Transverse colon (tissue), 4 donors: ENCODE measurements around the gene PNMA8B. TPM values are rescaled to one million over a fixed set of nuclear protein-coding genes. Genes with fewer than 3 reads are reported as not detected.

Source experiments
- DNase-seq: peaks from one replicate; pipeline ENCODE4 v3.0.0-alpha.2; 2019
- H3K27ac ChIP-seq, 4 donors: fragments of 200-600 bp; sonication (generic); 2 replicates each; pipeline ENCODE4 v1.5.1; 2016 to 2018; ENCODE audit warnings: inconsistent platforms in 4 of 4
- H3K27me3 ChIP-seq: fragments of 200-600 bp; sonication (generic); 2 replicates; pipeline ENCODE4 v1.5.1; 2017; ENCODE audit warnings: inconsistent platforms
- H3K36me3 ChIP-seq, 4 donors: fragments of 200-600 bp; sonication (generic); 2 replicates each; pipeline ENCODE4 v1.5.1; 2017 to 2019; ENCODE audit warnings: inconsistent platforms in 4 of 4
- H3K4me1 ChIP-seq, 4 donors: fragments of 200-600 bp; sonication (generic); 2 replicates each; pipeline ENCODE4 v1.5.1; 2017 to 2020; ENCODE audit warnings: inconsistent platforms in 4 of 4
- H3K4me3 ChIP-seq, 4 donors: fragments of 200-600 bp; sonication (generic); 1 replicate in 1 of 4; 2 replicates in 3 of 4; pipeline versions ENCODE4 v1.5.1 to v1.6.1; 2017 to 2019; ENCODE audit warnings: inconsistent platforms in 4 of 4
- H3K9me3 ChIP-seq, 2 donors: fragments of 200-600 bp; sonication (generic); 2 replicates each; pipeline ENCODE4 v1.5.1; 2017 to 2019; ENCODE audit warnings: inconsistent platforms in 2 of 2
- EP300 ChIP-seq: sonication (generic); formaldehyde crosslinking; IDR thresholded peaks from one replicate; pipeline ENCODE4 v1.6.1; 2017; ENCODE audit warnings: antibody characterized with exemption, low read depth
- POLR2A ChIP-seq: fragments of 450-650 bp; IDR thresholded peaks from one replicate; pipeline ENCODE4 v1.6.1; 2016; ENCODE audit warnings: antibody characterized with exemption, mild to moderate bottlenecking, moderate library complexity
- POLR2AphosphoS5 ChIP-seq, 3 donors: sonication (generic); formaldehyde crosslinking; IDR thresholded peaks; one replicate each; pipeline ENCODE4 v1.6.1; 2016; ENCODE audit warnings: antibody characterized with exemption in 3 of 3
- WGBS, 2 donors: methylation state at CpG; one replicate each; pipeline ENCODE4 v1.1.5; 2018; ENCODE audit warnings: low coverage in 1 of 2; 5-methylcytosine and 5-hydroxymethylcytosine counted together
- in situ Hi-C, 4 donors: fragments of 200-750 bp; cut with MboI; loops; one replicate each; pipeline versions ENCODE4 v1.15.0 to v1.15.1; 2017; ENCODE audit warnings: low sequenced_read_pairs in 3 of 4, low pct_ligation_motif_present in 1 of 4, low pct_unique_long_range_greater_than_20kb in 1 of 4
- intact Hi-C: fragments of 100-400 bp; cut with DNase I; formaldehyde crosslinking; loops from one replicate; pipeline ENCODE4 v1.15.1; 2023; ENCODE audit warnings: low total_unique reads
- total RNA-seq, 4 donors: library from RNA; depleted of rRNA; stranded (reverse); fragments of >200 nt; gene quantifications; one replicate each; pipeline ENCODE4 v1.1.0, GENCODE V29; 2016
- TF ChIP-seq, protein P1 (sequence below), 5 experiments: fragments of 200-600 bp in 3 of 5; fragments of 450-650 bp in 2 of 5; sonication (generic) in 3 of 5; IDR thresholded peaks; 1 replicate in 2 of 5; 2 replicates in 3 of 5; pipeline ENCODE4 v1.5.1; 2016 to 2017; ENCODE audit warnings: antibody characterized with exemption in 5 of 5, inconsistent platforms in 3 of 5, mild to moderate bottlenecking in 2 of 5, moderate library complexity in 1 of 5

PNMA8B gene
- total RNA-seq, 4 donors from 2014 or later = 0.27 to 0.80 (median 0.58) TPM

GRCh38 chr19:46482631-46483030 is 13.0 kb downstream of the PNMA8B start:
- in situ Hi-C loops (loop anchor here in 2 of 4 donors (10.0 to 25.0 kb wide), 3 partner anchors 78 to 198 kb away; partner anchors contain the start of gene HIF3A (in 1 of the 2)), intact Hi-C loops (no loop called here)
- peaks cover 54% of the 10 kb centered on the region for H3K27me3 ChIP-seq

GRCh38 chr19:46481947-46482346 is 13.7 kb downstream of the PNMA8B start:
- DNase-seq = no peak
- Histone ChIP-seq H3K27ac (peak overlapping the region; percentile 60 to 76 (median 72)), H3K9me3 (no peaks in the 10 kb centered on the region), H3K4me3 (no peak overlapping the region), H3K4me1 (peaks cover 0 to 12% (median 0%) of the 10 kb centered on the region in 4 donors), H3K36me3 (no peaks in the 10 kb centered on the region), H3K27me3 (peaks cover 50% of the 10 kb centered on the region)
- intact Hi-C loops = no loop called here
- in situ Hi-C loops = loop anchor here in 2 of 4 donors (10.0 to 25.0 kb wide), 3 partner anchors 77 to 197 kb away; partner anchors contain the start of gene HIF3A (in 1 of the 2)
- no peak for TF ChIP-seq POLR2A
- no peak for TF ChIP-seq POLR2AphosphoS5 (IDR thresholded peaks at IDR 0.05)
- WGBS, 2 donors = 46 to 49% methylated on average over 4 to 5 of the region's 5 CpGs

More at GRCh38 chr19:46482631-46483030, 13.0 kb downstream of the PNMA8B start:
- no peaks in the 10 kb centered on the region for H3K9me3 ChIP-seq
- TF ChIP-seq POLR2A = no peak
- no peak for TF ChIP-seq POLR2AphosphoS5 (IDR thresholded peaks at IDR 0.05)
- TF ChIP-seq EP300 = no peak
- TF ChIP-seq, protein P1, sequence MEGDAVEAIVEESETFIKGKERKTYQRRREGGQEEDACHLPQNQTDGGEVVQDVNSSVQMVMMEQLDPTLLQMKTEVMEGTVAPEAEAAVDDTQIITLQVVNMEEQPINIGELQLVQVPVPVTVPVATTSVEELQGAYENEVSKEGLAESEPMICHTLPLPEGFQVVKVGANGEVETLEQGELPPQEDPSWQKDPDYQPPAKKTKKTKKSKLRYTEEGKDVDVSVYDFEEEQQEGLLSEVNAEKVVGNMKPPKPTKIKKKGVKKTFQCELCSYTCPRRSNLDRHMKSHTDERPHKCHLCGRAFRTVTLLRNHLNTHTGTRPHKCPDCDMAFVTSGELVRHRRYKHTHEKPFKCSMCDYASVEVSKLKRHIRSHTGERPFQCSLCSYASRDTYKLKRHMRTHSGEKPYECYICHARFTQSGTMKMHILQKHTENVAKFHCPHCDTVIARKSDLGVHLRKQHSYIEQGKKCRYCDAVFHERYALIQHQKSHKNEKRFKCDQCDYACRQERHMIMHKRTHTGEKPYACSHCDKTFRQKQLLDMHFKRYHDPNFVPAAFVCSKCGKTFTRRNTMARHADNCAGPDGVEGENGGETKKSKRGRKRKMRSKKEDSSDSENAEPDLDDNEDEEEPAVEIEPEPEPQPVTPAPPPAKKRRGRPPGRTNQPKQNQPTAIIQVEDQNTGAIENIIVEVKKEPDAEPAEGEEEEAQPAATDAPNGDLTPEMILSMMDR (IDR thresholded peaks at IDR 0.05) = no peak
- no peaks in the 10 kb centered on the region for H3K36me3 ChIP-seq
- H3K27ac ChIP-seq = peak overlapping the region in 2 of 4 donors; percentile 60 to 76
- no peak overlapping the region for H3K4me3 ChIP-seq
- DNase-seq = no peak
- peaks cover 0 to 17% (median 4%) of the 10 kb centered on the region in 4 donors for H3K4me1 ChIP-seq
- WGBS, 2 donors = 40% methylated on average over 3 of the region's 3 CpGs; no CpG with 5 or more reads in 1 of the 2 donors

- no peak for DNase-seq
- Histone ChIP-seq H3K36me3 (no peaks in the 10 kb centered on the region), H3K27me3 (peaks cover 51% of the 10 kb centered on the region), H3K9me3 (no peaks in the 10 kb centered on the region), H3K27ac (peak overlapping the region; percentile 60 to 76 (median 72)), H3K4me3 (no peak overlapping the region), H3K4me1 (peaks cover 0 to 12% (median 0%) of the 10 kb centered on the region in 4 donors)
- no peak for TF ChIP-seq POLR2AphosphoS5 (IDR thresholded peaks at IDR 0.05)
- TF ChIP-seq, protein P1 (IDR thresholded peaks at IDR 0.05) = no peak
- no peak for TF ChIP-seq POLR2A
- no peak for TF ChIP-seq EP300
- in situ Hi-C loops (loop anchor here in 2 of 4 donors (10.0 to 25.0 kb wide), 3 partner anchors 77 to 197 kb away; partner anchors contain the start of gene HIF3A (in 1 of the 2)), intact Hi-C loops (no loop called here)
- 48 to 50% methylated on average over 15 to 16 of the region's 16 CpGs for WGBS, 2 donors
Observed at GRCh38 chr19:46481223-46481848, 14.3 kb downstream of the PNMA8B start.

- Histone ChIP-seq H3K27ac (peak overlapping the region; percentile 60 to 76 (median 72)), H3K4me3 (no peak overlapping the region), H3K4me1 (peaks cover 0 to 12% (median 0%) of the 10 kb centered on the region in 4 donors), H3K36me3 (no peaks in the 10 kb centered on the region), H3K27me3 (peaks cover 55% of the 10 kb centered on the region), H3K9me3 (no peaks in the 10 kb centered on the region)
- WGBS, 2 donors = 22 to 30% methylated on average over 2 to 12 of the region's 12 CpGs
- peak; percentile 22 for DNase-seq
- intact Hi-C loops = no loop called here
- in situ Hi-C loops = loop anchor here in 2 of 4 donors (10.0 to 25.0 kb wide), 3 partner anchors 76 to 196 kb away; partner anchors contain the start of gene HIF3A (in 1 of the 2)
- peak in 1 of 3 donors; percentile 3 for TF ChIP-seq POLR2AphosphoS5 (IDR thresholded peaks at IDR 0.05)
- no peak for TF ChIP-seq EP300
Observed at GRCh38 chr19:46480415-46480814, 15.3 kb downstream of the PNMA8B start.

DNA sequence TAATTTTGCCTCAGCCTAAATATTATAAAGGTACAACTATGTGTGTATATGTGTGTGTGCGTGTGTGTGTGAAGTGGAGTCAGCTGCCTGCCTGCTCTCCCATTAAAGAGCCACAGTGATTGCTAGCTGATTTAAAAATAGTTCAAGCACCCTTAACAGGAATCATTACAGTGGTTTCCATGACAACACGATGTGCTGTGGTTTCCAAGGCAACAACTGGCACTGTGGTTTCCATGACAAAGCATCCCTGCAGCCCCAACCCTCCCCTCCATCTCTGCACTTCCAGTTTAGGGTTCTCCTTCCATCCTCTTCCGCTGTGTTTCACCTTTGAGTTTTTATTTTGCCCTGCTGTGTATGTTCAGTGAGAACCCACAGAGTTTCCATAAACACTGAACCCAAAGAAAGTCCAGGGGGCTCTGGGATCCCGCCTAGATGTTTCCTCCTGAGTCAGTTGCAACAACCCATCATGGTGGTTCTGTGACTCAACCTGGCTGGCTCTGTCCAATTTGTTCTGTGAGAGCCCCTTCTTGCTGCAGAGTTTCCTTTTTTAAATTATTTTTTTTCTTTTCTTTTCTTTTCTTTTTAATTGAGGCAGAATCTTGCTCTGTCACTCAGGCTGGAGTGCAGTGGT is 17.2 kb downstream of the PNMA8B start:
- DNase-seq = no peak
- Histone ChIP-seq H3K27me3 (peaks cover 55% of the 10 kb centered on the region), H3K4me1 (peaks cover 0 to 12% (median 0%) of the 10 kb centered on the region in 4 donors), H3K9me3 (no peaks in the 10 kb centered on the region), H3K36me3 (no peaks in the 10 kb centered on the region), H3K4me3 (no peak overlapping the region), H3K27ac (no peak overlapping the region)
- in situ Hi-C loops (loop anchor here in 1 of 4 donors (25.0 kb wide), 1 partner anchor 191 kb away; the partner anchor contains the start of gene HIF3A), intact Hi-C loops (no loop called here)
- TF ChIP-seq, protein P1 (IDR thresholded peaks at IDR 0.05) = no peak
- TF ChIP-seq POLR2AphosphoS5 (IDR thresholded peaks at IDR 0.05) (no peak), EP300 (no peak)
- 66% methylated on average over 4 of the region's 4 CpGs; no CpG with 5 or more reads in 1 of the 2 donors for whole genome bisulfite sequencing, 2 donors
